ENCODE data around the gene RXFP2.

DNA sequence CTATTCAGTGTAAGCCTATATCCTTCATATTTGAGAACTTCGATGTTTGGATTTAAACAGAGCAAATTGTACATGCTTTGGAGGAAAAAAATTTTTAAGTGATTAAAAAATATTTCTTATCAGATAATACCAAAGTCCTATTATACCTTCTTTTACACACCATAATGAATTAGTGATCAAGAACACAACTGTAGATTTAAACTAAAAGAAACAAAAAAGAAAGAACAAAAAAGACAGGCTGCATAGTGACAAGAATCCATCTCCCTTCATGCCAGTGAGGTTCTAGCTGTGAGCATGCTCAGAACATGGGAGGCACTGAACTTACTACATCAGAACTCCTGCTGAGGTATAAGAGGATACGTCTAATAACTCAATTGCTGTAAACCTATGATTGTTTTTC lies at the start of gene RXFP2:
- no peak for TF ChIP-seq CTCF (IDR thresholded peaks at IDR 0.05)
- TF ChIP-seq POLR2A (IDR thresholded peaks at IDR 0.05): no peak
